ENCODE results near the gene LRIG3.

- no peak for TF ChIP-seq CTCF (IDR thresholded peaks at IDR 0.05)
- no peak for TF ChIP-seq POLR2A (IDR thresholded peaks at IDR 0.05)
Measured at GRCh38 chr12:58930770-58931324, 10.5 kb upstream of the LRIG3 start.

All from thyroid gland (tissue), 4 donors.